GM19238 (cell line): ENCODE data around the gene HTR3C.
"Not testable (repeated sequence)": the region's sequence is repeated elsewhere in the genome, so short reads cannot be mapped to it uniquely, and the experiment has no call there.

Source experiments
- DNase-seq: peaks from one replicate; pipeline ENCODE4 v3.0.0; 2011; ENCODE audit warnings: low spot score; ENCODE audit not compliant: insufficient read length

The HTR3C gene

GRCh38 chr3:184030536-184030935 lies 22.3 kb upstream of the HTR3C start:
- no peak for DNase-seq

- DNase-seq, result no peak
Measured at GRCh38 chr3:184031187-184031792, 21.6 kb upstream of the HTR3C start, which contains the start of gene HTR3D. HTR3D (plus strand) TSS chr3:184031742; CDS start chr3:184031742, 0 bp downstream.

- DNase-seq, result no peak
Measured at GRCh38 chr3:184037816-184038215, 15.0 kb upstream of the HTR3C start.

- DNase-seq, result not testable (repeated sequence)
Measured at GRCh38 chr3:184038307-184038706, 14.5 kb upstream of the HTR3C start.

- no peak for DNase-seq
Measured at GRCh38 chr3:184039414-184039813, 13.4 kb upstream of the HTR3C start.

GRCh38 chr3:184040010-184040409 lies 12.8 kb upstream of the HTR3C start:
- DNase-seq, result no peak

GRCh38 chr3:184042617-184043016 lies 10.2 kb upstream of the HTR3C start:
- DNase-seq, result no peak

GRCh38 chr3:184045995-184046394 lies 6.9 kb upstream of the HTR3C start:
- no peak for DNase-seq

GRCh38 chr3:184050217-184050847 lies 2.5 kb upstream of the HTR3C start:
- DNase-seq, result no peak

- DNase-seq, result no peak
Measured at GRCh38 chr3:184058029-184058428, 5.2 kb downstream of the HTR3C start.

- no peak for DNase-seq
Measured at GRCh38 chr3:184059424-184059823, 6.6 kb downstream of the HTR3C start.

GRCh38 chr3:184062637-184063036 lies 9.8 kb downstream of the HTR3C start:
- DNase-seq, result no peak

- DNase-seq, result no peak
Measured at GRCh38 chr3:184066211-184066610, 13.4 kb downstream of the HTR3C start.

- no peak for DNase-seq
Measured at GRCh38 chr3:184067573-184068055, 14.8 kb downstream of the HTR3C start.

- DNase-seq, result no peak
Measured at GRCh38 chr3:184068344-184068743, 15.5 kb downstream of the HTR3C start.

- not testable (repeated sequence) for DNase-seq
Measured at GRCh38 chr3:184071142-184071541, 18.3 kb downstream of the HTR3C start.

GRCh38 chr3:184073621-184074020 lies 20.8 kb downstream of the HTR3C start:
- no peak for DNase-seq

- no peak for DNase-seq
Measured at GRCh38 chr3:184075901-184076300, 23.1 kb downstream of the HTR3C start.

- no peak for DNase-seq
Measured at GRCh38 chr3:184077881-184078280, 25.0 kb downstream of the HTR3C start.

GRCh38 chr3:184078851-184079250 lies 26.0 kb downstream of the HTR3C start:
- DNase-seq, result no peak

- DNase-seq, result no peak
Measured at GRCh38 chr3:184081116-184081830, 28.4 kb downstream of the HTR3C start.

- DNase-seq, result no peak
Measured at GRCh38 chr3:184082034-184082433, 29.2 kb downstream of the HTR3C start.
